ENCODE measurements around the gene PFN3. TPM values are rescaled to one million over a fixed set of nuclear protein-coding genes. Genes with fewer than 3 reads are reported as not detected.
"Not testable (repeated sequence)": the region's sequence is repeated elsewhere in the genome, so short reads cannot be mapped to it uniquely, and the experiment has no call there.

The PFN3 gene
- total RNA-seq, 1 donor from 2014 or later, result not detected

- Mint-ChIP-seq H3K27me3 (ENCODE audit: unreplicated experiment) (peaks cover 10% of the 10 kb centered on the region), H3K4me1 (ENCODE audit: unreplicated experiment) (peaks cover 9% of the 10 kb centered on the region), H3K27ac (ENCODE audit: unreplicated experiment) (no peak overlapping the region)
These were observed 19.7 kb downstream of the PFN3 start for GRCh38 chr5:177380805-177381126.

DNA sequence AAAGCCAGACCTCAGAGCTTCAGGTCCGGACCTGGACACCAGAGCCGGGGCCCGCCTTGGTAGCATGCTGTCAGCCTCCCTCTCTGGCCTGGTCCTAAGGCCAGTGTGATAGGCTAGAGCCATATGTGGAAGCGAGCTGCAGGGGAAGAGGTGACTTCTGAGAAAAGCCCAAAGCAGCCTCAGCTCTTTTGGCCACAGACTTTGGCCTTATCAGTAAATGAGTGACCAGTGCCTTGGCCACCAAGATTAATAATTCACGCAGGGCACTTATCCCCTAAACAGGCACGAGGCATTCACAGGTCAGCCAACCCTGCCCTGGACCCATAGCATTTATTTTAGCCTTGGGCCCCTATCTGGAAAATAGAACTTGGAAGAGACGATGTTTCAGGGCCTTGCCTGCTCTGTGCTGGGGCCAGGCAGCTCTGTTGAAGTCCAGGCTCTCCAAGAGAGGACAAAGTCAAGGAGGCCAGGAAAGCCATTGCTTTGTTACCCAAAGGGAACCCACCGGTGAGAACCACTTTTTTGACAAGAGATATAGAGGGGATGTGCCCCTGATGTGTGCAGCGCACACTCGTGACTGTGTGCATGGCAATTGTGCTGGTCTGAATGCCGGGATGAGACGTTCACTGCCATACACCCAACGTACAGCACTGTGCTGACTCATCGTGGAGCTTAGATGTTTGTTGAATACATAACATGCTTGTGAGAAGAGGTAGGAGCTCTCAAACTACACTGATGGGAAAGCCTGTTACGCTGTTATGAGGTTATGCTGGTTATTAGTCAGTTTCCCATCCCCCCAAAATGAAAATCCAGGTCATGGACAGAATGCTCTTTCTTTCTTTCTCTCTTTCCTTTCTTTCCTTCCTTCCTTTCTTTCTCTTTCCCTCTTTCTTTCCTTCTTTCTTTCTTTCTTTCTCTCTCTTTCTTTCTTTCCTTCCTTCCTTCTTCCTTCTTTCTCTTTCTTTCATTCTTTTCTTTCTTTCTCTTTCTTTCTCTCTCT, 21.3 kb downstream of the PFN3 start:
- TF ChIP-seq, protein P1, sequence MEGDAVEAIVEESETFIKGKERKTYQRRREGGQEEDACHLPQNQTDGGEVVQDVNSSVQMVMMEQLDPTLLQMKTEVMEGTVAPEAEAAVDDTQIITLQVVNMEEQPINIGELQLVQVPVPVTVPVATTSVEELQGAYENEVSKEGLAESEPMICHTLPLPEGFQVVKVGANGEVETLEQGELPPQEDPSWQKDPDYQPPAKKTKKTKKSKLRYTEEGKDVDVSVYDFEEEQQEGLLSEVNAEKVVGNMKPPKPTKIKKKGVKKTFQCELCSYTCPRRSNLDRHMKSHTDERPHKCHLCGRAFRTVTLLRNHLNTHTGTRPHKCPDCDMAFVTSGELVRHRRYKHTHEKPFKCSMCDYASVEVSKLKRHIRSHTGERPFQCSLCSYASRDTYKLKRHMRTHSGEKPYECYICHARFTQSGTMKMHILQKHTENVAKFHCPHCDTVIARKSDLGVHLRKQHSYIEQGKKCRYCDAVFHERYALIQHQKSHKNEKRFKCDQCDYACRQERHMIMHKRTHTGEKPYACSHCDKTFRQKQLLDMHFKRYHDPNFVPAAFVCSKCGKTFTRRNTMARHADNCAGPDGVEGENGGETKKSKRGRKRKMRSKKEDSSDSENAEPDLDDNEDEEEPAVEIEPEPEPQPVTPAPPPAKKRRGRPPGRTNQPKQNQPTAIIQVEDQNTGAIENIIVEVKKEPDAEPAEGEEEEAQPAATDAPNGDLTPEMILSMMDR (IDR thresholded peaks at IDR 0.05), result no peak
- no peak for DNase-seq (ENCODE audit: extremely low spot score, unreplicated experiment)
- Mint-ChIP-seq H3K27ac (ENCODE audit: unreplicated experiment) (no peak overlapping the region), H3K27me3 (ENCODE audit: unreplicated experiment) (peaks cover 10% of the 10 kb centered on the region), H3K9me3 (ENCODE audit: unreplicated experiment) (no peaks in the 10 kb centered on the region), H3K36me3 (ENCODE audit: unreplicated experiment) (no peaks in the 10 kb centered on the region), H3K4me1 (ENCODE audit: unreplicated experiment) (peaks cover 9% of the 10 kb centered on the region), H3K4me3 (ENCODE audit: unreplicated experiment) (no peak overlapping the region)

More at GRCh38 chr5:177380805-177381126, 19.7 kb downstream of the PFN3 start:
- Mint-ChIP-seq H3K4me3 (ENCODE audit: unreplicated experiment) (no peak overlapping the region), H3K36me3 (ENCODE audit: unreplicated experiment) (no peaks in the 10 kb centered on the region), H3K9me3 (ENCODE audit: unreplicated experiment) (no peaks in the 10 kb centered on the region)
- DNase-seq (ENCODE audit: extremely low spot score, unreplicated experiment), result no peak
- TF ChIP-seq, protein P1 (IDR thresholded peaks at IDR 0.05), result no peak

GRCh38 chr5:177377851-177378776, 22.3 kb downstream of the PFN3 start:
- no peak for DNase-seq (ENCODE audit: extremely low spot score, unreplicated experiment)
- Mint-ChIP-seq H3K36me3 (ENCODE audit: unreplicated experiment) (no peaks in the 10 kb centered on the region), H3K27me3 (ENCODE audit: unreplicated experiment) (peaks cover 2% of the 10 kb centered on the region), H3K27ac (ENCODE audit: unreplicated experiment) (no peak overlapping the region), H3K4me1 (ENCODE audit: unreplicated experiment) (peaks cover 9% of the 10 kb centered on the region), H3K9me3 (ENCODE audit: unreplicated experiment) (no peaks in the 10 kb centered on the region), H3K4me3 (ENCODE audit: unreplicated experiment) (no peak overlapping the region)
- TF ChIP-seq, protein P1 (IDR thresholded peaks at IDR 0.05), result no peak

DNA sequence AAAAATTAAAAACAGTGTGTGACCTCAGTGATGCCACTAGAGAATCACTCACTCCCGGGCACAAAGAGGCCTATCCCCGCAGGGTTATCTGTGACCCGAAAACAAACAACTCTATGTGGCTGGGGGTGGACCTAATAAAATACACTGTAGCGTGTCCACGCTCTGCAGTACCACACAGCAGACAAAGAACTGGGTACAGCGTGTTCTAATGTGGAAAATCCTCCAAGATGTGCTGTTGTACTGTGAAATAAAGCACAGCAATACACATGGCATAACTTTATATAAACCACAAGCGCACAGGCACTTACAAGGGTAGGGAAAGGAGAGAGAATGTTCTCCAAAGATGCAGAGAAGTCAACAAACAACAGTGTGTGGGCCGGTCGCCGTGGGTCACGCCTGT, 24.4 kb downstream of the PFN3 start:
- peaks cover 11% of the 10 kb centered on the region for H3K4me1 Mint-ChIP-seq (ENCODE audit: unreplicated experiment)
- H3K36me3 Mint-ChIP-seq (ENCODE audit: unreplicated experiment), result no peaks in the 10 kb centered on the region
- no peaks in the 10 kb centered on the region for H3K27me3 Mint-ChIP-seq (ENCODE audit: unreplicated experiment)
- no peak overlapping the region for H3K4me3 Mint-ChIP-seq (ENCODE audit: unreplicated experiment)
- no peak for DNase-seq (ENCODE audit: extremely low spot score, unreplicated experiment)
- H3K9me3 Mint-ChIP-seq (ENCODE audit: unreplicated experiment), result no peaks in the 10 kb centered on the region
- TF ChIP-seq, protein P1 (IDR thresholded peaks at IDR 0.05), result no peak
- H3K27ac Mint-ChIP-seq (ENCODE audit: unreplicated experiment), result no peak overlapping the region

GRCh38 chr5:177375516-177375915, 24.9 kb downstream of the PFN3 start:
- H3K4me3 Mint-ChIP-seq (ENCODE audit: unreplicated experiment); H3K27me3 Mint-ChIP-seq (ENCODE audit: unreplicated experiment); H3K36me3 Mint-ChIP-seq (ENCODE audit: unreplicated experiment); H3K27ac Mint-ChIP-seq (ENCODE audit: unreplicated experiment); DNase-seq (ENCODE audit: extremely low spot score, unreplicated experiment); H3K9me3 Mint-ChIP-seq (ENCODE audit: unreplicated experiment): not testable (repeated sequence)
- H3K4me1 Mint-ChIP-seq (ENCODE audit: unreplicated experiment), result peaks cover 10% of the 10 kb centered on the region
